PFSK-1 (cell line): Measurements from ENCODE around the gene C8G.
A peak's percentile ranks its signal among the peaks of the same experiment; 100 is the strongest.

Experiments
- FOXP2 ChIP-seq: optimal IDR thresholded peaks from 2 replicates; pipeline ENCODE3; 2011; ENCODE audit warnings: borderline replicate concordance, control low read depth, inconsistent platforms; ENCODE audit not compliant: insufficient read depth; ENCODE audit errors: extremely low read length, extremely low read depth
- POLR2AphosphoS5 ChIP-seq: IDR thresholded peaks from 2 replicates; pipeline ENCODE4 v1.6.1; 2012; ENCODE audit warnings: low read depth, mild to moderate bottlenecking, control low read depth, low read length, moderate library complexity
- SIN3A ChIP-seq: IDR thresholded peaks from 2 replicates; pipeline ENCODE4 v1.6.1; 2012; ENCODE audit warnings: mild to moderate bottlenecking, low read length, moderate library complexity, borderline replicate concordance; ENCODE audit not compliant: insufficient read depth
- TAF1 ChIP-seq: IDR thresholded peaks from 2 replicates; pipeline ENCODE4 v1.6.1; 2012; ENCODE audit warnings: low read length, control low read depth, borderline replicate concordance; ENCODE audit not compliant: insufficient read depth
- TF ChIP-seq, protein P1 (sequence below), 2 experiments: IDR thresholded peaks; 2 replicates each; pipeline versions ENCODE4 v1.6.1 to v1.8.0; 2011 to 2012; ENCODE audit warnings: low read depth in 2 of 2, low read length in 2 of 2, control low read depth in 1 of 2, inconsistent platforms in 1 of 2, mild to moderate bottlenecking in 1 of 2, moderate library complexity in 1 of 2; ENCODE audit not compliant: insufficient read depth in 1 of 2

The C8G gene

DNA sequence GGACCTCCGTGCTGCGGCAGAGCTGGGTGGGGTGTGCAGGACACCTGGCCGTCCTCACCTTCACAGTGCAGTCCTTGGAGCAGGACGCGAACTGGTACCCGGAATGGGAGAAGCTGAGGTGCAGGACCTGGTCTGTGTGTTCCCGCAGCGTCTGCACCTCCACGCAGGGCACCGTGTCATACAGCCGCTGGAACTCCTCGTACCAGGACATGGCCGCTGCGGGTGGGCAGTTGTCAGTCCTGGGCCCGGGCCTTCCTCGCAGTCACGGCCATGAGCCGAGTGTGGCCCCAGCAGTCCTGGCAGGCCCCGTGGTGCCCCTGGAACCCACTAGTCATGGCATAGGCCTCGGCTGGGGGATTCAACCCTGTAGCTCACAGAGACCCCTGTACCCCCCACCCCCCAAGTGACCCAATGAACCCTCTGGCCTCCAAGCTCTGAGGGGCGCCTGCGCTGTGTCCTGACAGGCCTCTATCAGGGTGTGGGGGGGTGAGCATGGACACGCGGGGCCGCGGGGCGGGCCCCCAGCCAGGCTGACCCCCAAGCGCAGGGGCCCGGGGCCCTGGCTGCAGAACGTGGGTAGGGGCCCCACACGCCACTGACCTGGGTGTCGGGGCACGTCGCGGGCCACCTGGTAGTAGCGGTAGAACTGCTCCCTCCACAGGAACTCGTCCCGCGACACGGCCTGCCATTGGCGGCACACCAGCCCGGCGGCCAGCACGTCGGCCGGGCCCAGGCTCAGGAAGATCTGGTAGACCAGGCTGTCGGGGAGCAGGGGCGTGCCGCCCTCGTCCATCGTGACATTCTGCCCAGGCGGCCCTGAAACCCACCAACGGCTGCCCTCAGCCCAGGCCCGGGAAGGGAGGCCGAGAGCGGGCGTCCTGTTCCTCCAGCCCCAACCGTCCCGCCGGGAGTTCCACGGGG is 1.5 kb upstream of the C8G start:
- no peak for TF ChIP-seq TAF1
- peak; percentile 23; the same call in 1 of the 2 replicates for TF ChIP-seq POLR2AphosphoS5
- TF ChIP-seq, protein P1, sequence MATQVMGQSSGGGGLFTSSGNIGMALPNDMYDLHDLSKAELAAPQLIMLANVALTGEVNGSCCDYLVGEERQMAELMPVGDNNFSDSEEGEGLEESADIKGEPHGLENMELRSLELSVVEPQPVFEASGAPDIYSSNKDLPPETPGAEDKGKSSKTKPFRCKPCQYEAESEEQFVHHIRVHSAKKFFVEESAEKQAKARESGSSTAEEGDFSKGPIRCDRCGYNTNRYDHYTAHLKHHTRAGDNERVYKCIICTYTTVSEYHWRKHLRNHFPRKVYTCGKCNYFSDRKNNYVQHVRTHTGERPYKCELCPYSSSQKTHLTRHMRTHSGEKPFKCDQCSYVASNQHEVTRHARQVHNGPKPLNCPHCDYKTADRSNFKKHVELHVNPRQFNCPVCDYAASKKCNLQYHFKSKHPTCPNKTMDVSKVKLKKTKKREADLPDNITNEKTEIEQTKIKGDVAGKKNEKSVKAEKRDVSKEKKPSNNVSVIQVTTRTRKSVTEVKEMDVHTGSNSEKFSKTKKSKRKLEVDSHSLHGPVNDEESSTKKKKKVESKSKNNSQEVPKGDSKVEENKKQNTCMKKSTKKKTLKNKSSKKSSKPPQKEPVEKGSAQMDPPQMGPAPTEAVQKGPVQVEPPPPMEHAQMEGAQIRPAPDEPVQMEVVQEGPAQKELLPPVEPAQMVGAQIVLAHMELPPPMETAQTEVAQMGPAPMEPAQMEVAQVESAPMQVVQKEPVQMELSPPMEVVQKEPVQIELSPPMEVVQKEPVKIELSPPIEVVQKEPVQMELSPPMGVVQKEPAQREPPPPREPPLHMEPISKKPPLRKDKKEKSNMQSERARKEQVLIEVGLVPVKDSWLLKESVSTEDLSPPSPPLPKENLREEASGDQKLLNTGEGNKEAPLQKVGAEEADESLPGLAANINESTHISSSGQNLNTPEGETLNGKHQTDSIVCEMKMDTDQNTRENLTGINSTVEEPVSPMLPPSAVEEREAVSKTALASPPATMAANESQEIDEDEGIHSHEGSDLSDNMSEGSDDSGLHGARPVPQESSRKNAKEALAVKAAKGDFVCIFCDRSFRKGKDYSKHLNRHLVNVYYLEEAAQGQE (IDR thresholded peaks at IDR 0.05; ENCODE audit: insufficient read depth in 1 of 2, low read depth in 2 of 2, low read length in 2 of 2), result no peak

DNA sequence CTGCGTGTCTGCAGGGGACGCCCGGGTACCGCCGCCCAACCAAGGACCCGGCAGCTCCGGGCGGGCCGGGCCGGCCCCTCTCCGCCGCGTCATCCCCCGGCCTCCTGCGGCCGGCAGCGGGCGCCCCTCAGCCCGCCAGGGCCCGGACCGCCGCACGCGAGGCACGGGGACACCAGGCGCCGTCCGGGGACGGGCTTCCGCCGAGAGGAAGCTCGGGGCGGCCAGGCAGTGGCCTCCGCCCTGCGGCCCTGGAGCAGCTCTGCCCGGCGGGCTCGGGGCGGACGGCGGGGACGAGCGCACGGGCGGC is 878 bp upstream of the C8G start:
- TF ChIP-seq, protein P1 (IDR thresholded peaks at IDR 0.05; ENCODE audit: insufficient read depth in 1 of 2, low read depth in 2 of 2, low read length in 2 of 2), result no peak
- TF ChIP-seq FOXP2 (no peak), SIN3A (no peak), POLR2AphosphoS5 (no peak), TAF1 (peak; percentile 41; the same call in 1 of the 2 replicates)

DNA sequence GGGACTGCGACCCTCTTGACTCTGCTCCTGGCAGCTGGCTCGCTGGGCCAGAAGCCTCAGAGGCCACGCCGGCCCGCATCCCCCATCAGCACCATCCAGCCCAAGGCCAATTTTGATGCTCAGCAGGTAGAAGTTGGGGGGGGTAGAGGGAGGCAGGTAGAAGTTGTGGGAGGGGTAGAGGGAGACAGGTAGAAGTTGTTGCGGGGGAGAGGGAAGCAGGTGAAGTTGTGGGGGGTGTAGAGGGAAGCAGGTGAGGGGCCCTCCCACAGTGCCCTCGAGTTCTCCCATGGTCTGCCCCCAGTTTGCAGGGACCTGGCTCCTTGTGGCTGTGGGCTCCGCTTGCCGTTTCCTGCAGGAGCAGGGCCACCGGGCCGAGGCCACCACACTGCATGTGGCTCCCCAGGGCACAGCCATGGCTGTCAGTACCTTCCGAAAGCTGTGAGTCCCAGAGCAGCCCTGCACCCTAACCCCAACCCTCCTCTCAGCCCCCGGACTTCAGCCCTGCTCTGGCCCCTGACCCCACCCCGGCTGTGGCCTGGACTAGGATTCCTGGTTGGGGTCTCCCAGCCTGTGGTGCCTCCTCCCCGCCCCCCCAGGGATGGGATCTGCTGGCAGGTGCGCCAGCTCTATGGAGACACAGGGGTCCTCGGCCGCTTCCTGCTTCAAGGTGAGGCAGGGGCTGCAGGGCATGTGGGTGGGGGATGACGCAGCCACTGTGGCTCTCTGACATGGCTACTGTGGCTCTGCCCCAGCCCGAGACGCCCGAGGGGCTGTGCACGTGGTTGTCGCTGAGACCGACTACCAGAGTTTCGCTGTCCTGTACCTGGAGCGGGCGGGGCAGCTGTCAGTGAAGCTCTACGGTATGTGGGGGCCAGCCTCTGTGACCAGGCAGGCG is 537 bp downstream of the C8G start:
- no peak for TF ChIP-seq TAF1
- TF ChIP-seq, protein P1 (IDR thresholded peaks at IDR 0.05; ENCODE audit: insufficient read depth in 1 of 2, low read depth in 2 of 2, low read length in 2 of 2), result no peak
- TF ChIP-seq FOXP2, result no peak
- no peak for TF ChIP-seq POLR2AphosphoS5
- no peak for TF ChIP-seq SIN3A

DNA sequence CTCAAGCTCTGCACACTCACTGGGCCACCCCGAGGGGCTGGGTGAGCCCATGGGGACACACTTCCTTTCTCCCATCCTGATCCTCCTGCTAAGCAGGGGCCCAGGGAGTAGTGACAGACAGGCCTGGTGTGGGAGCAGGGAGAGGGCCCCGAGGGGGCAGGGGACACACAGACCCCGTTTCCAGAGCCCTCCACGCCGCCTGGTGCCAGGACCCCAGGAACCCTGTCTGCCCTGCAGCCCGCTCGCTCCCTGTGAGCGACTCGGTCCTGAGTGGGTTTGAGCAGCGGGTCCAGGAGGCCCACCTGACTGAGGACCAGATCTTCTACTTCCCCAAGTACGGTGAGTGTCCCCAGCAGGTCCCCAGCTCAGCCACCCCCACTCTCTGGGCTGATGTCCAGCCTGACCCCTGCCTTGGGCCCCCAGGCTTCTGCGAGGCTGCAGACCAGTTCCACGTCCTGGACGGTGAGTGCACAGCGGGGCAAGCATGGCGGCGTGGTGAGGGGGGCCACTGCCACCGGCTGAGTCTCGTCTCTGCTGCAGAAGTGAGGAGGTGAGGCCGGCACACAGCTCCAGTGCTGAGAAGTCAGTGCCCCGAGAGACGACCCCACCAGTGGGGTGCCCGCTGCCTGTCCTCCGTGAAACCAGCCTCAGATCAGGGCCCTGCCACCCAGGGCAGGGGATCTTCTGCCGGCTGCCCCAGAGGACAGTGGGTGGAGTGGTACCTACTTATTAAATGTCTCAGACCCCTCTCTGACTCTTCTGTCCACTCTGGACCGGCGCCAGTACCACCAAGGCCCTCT is 1.4 kb downstream of the C8G start:
- no peak for TF ChIP-seq POLR2AphosphoS5
- no peak for TF ChIP-seq SIN3A
- TF ChIP-seq FOXP2, result no peak
- no peak for TF ChIP-seq TAF1
- TF ChIP-seq, protein P1 (IDR thresholded peaks at IDR 0.05; ENCODE audit: insufficient read depth in 1 of 2, low read depth in 2 of 2, low read length in 2 of 2), result no peak
